ENCODE results near the gene PLSCR2. TPM values are rescaled to one million over a fixed set of nuclear protein-coding genes. Genes with fewer than 3 reads are reported as not detected.

PLSCR2 gene
- total and polyA plus RNA-seq, 9 donors = 0.27 to 0.35 TPM; not detected in 7

DNA sequence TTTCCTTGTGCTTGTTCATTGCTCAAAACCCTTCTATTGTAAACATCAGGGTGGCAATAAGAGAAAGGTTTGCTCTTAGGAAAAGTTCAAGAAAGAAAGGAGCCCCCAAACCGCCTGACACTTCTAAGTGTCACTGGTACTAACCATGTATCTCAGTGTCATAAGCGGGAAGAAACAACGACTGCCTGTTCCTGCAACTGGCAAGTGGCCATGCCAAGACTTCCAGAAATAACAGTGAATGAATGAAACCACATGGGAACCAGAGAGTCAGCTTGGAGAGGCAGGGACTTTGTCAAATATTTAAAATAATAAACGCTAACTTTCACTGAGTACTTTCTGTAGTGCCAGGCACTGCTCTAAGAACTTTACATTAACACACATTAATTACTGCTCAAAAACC is 1.1 kb downstream of the PLSCR2 start:
- Histone ChIP-seq H3K36me3 (no peaks in the 10 kb centered on the region), H3K4me3 (no peak overlapping the region), H3K27me3 (no peaks in the 10 kb centered on the region), H3K9me3 (no peaks in the 10 kb centered on the region), H3K27ac (no peak overlapping the region), H3K4me1 (ENCODE audit: insufficient read depth) (peaks cover 1% of the 10 kb centered on the region)
- DNase-seq = no peak
- WGBS, 3 donors = 65 to 69% (median 68%) methylated on average over 4 of the region's 4 CpGs
- TF ChIP-seq, protein P1, sequence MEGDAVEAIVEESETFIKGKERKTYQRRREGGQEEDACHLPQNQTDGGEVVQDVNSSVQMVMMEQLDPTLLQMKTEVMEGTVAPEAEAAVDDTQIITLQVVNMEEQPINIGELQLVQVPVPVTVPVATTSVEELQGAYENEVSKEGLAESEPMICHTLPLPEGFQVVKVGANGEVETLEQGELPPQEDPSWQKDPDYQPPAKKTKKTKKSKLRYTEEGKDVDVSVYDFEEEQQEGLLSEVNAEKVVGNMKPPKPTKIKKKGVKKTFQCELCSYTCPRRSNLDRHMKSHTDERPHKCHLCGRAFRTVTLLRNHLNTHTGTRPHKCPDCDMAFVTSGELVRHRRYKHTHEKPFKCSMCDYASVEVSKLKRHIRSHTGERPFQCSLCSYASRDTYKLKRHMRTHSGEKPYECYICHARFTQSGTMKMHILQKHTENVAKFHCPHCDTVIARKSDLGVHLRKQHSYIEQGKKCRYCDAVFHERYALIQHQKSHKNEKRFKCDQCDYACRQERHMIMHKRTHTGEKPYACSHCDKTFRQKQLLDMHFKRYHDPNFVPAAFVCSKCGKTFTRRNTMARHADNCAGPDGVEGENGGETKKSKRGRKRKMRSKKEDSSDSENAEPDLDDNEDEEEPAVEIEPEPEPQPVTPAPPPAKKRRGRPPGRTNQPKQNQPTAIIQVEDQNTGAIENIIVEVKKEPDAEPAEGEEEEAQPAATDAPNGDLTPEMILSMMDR (IDR thresholded peaks at IDR 0.05) = no peak
- no peak for TF ChIP-seq EP300 (IDR thresholded peaks at IDR 0.05)
- TF ChIP-seq POLR2A (IDR thresholded peaks at IDR 0.05) = no peak
- intact Hi-C loops (cut with DNase I) = no loop called here

DNA sequence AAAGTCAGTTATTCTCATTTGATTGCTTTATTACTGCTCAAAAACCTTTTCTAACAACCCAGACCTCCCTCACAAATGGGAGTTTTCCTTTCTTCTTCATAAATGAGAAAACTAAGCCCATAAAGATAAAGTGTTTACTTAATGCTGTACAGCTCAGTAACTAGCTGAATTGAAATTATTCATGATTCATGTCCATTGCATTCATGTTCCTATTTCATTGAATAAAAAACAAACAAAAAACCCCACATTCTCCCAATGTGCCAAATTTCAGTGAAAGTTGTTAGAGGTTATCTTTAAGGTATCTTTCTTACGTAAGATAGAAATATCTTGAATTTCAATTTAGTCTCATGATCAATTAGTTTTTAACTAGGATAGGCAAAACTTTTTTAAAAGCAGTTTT is 2.8 kb downstream of the PLSCR2 start:
- no peaks in the 10 kb centered on the region for H3K27me3 ChIP-seq
- no peaks in the 10 kb centered on the region for H3K9me3 ChIP-seq
- H3K36me3 ChIP-seq = no peaks in the 10 kb centered on the region
- H3K27ac ChIP-seq = no peak overlapping the region
- no peak for DNase-seq
- TF ChIP-seq POLR2A (IDR thresholded peaks at IDR 0.05) (no peak), EP300 (IDR thresholded peaks at IDR 0.05) (no peak)
- TF ChIP-seq, protein P1 (IDR thresholded peaks at IDR 0.05) = no peak
- intact Hi-C loops (cut with DNase I) = no loop called here
- H3K4me1 ChIP-seq (ENCODE audit: insufficient read depth) = peaks cover 1% of the 10 kb centered on the region
- no peak overlapping the region for H3K4me3 ChIP-seq
- 0 to 51% (median 24%) methylated on average over 1 of the region's 1 CpG for WGBS, 3 donors

DNA sequence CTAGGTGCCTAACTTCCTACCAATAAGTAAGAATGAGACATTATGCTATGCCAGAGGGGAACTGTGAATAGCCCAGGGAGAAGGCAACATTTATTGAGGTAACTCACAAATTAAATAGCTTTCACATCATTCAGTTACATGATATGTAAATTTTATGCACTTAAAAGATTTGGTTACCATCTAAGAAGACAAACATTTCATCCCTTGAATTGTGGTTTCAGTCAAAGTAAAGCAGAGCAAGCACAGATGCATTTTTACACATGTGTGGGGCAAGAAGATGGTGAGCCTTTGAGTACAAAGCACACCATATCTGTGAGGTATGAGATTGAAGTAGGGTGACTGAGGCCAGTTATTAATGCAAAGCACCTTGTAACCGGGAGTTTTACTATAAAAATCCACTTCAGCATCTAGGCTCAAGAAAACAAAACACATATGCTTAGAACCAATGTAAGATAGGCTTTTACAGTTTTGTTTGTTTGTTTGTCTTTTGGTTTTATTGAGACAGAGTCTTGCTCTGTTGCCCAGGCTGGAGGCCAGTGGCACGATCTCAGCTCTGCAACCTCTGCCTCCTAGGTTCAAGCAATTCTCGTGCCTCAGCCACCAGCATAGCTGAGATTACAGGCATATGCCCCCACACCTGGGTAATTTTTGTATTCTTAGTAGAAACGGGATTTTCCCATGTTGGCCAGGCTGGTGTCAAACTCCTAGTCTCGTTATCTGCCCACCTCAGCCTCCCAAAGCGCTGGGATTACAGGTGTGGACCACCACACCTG is 3.5 kb downstream of the PLSCR2 start:
- Histone ChIP-seq H3K36me3 (no peaks in the 10 kb centered on the region), H3K4me1 (ENCODE audit: insufficient read depth) (peaks cover 1% of the 10 kb centered on the region), H3K4me3 (no peak overlapping the region), H3K27ac (no peak overlapping the region), H3K9me3 (no peaks in the 10 kb centered on the region), H3K27me3 (no peaks in the 10 kb centered on the region)
- DNase-seq = no peak
- 86 to 89% (median 86%) methylated on average over 6 of the region's 6 CpGs for WGBS, 3 donors
- intact Hi-C loops (cut with DNase I) = no loop called here
- TF ChIP-seq, protein P1 (IDR thresholded peaks at IDR 0.05) = no peak

- H3K27me3 ChIP-seq = no peaks in the 10 kb centered on the region
- H3K4me1 ChIP-seq (ENCODE audit: insufficient read depth) = no peaks in the 10 kb centered on the region
- no peaks in the 10 kb centered on the region for H3K36me3 ChIP-seq
- H3K27ac ChIP-seq = no peak overlapping the region
- TF ChIP-seq EP300 (IDR thresholded peaks at IDR 0.05) (no peak), POLR2A (IDR thresholded peaks at IDR 0.05) (no peak)
- TF ChIP-seq, protein P1 (IDR thresholded peaks at IDR 0.05) = no peak
- no peak overlapping the region for H3K4me3 ChIP-seq
- H3K9me3 ChIP-seq = no peaks in the 10 kb centered on the region
- no peak for DNase-seq
- intact Hi-C loops (cut with DNase I) = no loop called here
- 45 to 74% (median 69%) methylated on average over 1 of the region's 1 CpG for WGBS, 3 donors
Measured at GRCh38 chr3:146464783-146465182, 4.6 kb downstream of the PLSCR2 start.
